ENCODE data around the gene SBK1.
A peak's percentile ranks its signal among the peaks of the same experiment; 100 is the strongest.

The SBK1 gene

GRCh38 chr16:28279006-28279405, 13.3 kb upstream of the SBK1 start:
- TF ChIP-seq CTCF (IDR thresholded peaks at IDR 0.05; ENCODE audit: insufficient read depth, low read depth, low read length, missing control alignments), result no peak
- no peak for DNase-seq (ENCODE audit: low read depth)
- H3K4me3 ChIP-seq (ENCODE audit: low read length), result no peak overlapping the region

DNA sequence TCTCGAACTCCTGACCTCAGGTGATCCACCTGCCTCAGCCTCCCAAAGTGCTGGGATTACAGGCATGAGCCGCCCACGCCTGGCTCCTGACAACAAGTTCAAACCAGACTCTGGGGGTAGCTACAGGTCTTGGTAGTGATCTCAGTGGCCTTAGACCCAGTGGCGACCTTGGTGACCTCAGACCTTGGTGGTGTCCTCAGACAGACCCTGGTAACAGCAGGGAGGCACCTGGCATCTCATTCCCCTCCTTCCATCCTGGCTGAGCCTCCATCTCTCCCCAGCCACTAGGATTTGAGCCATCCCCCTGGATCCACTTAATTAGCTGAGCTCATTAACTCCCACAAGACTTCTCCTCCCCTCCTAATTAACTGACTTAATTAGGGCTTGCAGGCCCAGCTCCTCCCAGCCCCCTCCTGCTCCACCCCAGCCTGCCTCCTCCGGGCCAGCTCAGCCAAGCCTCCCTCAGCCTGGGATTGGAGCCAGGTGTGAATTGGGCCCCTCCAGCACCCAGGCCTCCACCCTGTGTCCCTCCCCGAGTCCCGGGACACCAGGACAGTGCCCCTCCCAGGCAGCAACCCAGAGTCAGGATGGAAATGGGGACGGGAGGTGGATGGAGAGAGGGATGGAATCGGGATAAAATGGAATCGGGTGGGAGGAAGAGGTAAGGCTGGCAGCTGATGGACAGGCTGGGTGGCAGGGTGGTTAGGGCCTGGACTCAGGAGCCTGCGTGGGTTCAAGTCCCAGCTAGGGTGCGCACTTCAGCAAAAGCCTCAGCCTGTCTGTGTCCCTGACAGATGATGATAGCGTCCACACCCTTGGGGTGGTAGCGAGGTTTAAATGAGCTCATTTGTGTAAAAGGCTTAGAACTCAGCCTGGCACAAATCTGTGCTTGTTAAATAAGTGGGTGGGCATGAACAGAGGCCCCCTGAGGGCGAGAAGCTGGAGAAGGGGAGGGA, 11.2 kb upstream of the SBK1 start:
- peak; percentile 26 for DNase-seq (ENCODE audit: low read depth)
- no peak overlapping the region for H3K4me3 ChIP-seq (ENCODE audit: low read length)
- TF ChIP-seq CTCF (IDR thresholded peaks at IDR 0.05; ENCODE audit: insufficient read depth, low read depth, low read length, missing control alignments), result peak; percentile 21

DNA sequence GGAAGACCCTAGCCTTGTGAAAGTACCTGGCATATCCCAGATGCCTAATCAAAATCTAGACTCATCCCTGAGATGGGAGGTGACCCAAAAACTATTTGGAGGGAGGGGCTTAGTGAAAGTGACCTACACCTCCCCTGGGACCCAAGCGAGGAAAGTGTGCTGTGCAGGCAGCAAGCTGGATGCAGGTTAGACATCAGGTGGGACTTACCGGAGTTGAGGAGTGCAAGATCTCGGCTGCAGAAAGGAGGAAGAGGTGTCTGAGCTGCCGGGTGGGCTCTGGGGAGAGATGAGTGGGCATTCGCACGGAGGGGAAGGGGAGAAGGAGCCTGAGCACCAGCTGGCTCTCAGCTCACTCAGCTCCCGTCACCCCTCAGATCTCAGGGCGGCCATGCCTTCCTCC, 10.3 kb upstream of the SBK1 start:
- H3K4me3 ChIP-seq (ENCODE audit: low read length), result no peak overlapping the region
- no peak for TF ChIP-seq CTCF (IDR thresholded peaks at IDR 0.05; ENCODE audit: insufficient read depth, low read depth, low read length, missing control alignments)
- no peak for DNase-seq (ENCODE audit: low read depth)

DNA sequence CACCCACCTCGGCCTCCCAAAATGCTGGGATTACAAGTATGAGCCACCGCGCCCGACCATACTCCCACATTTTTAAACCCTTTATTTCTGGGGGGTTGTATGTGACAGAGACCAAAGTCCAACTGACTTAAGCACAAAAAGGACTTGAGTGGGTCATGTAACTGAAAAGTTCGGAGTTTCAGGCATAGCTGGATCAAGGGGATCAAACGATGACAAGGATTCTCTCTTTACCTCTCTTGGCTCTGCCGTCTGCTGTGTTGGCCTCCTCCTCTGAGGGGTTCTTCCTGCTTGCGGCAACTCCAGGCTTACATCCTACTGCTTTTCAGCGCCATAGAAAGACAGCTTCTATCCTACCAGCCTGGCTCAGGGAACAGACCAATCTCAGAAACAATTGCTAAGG, 9.2 kb upstream of the SBK1 start:
- no peak for DNase-seq (ENCODE audit: low read depth)
- no peak for TF ChIP-seq CTCF (IDR thresholded peaks at IDR 0.05; ENCODE audit: insufficient read depth, low read depth, low read length, missing control alignments)
- H3K4me3 ChIP-seq (ENCODE audit: low read length), result no peak overlapping the region

DNA sequence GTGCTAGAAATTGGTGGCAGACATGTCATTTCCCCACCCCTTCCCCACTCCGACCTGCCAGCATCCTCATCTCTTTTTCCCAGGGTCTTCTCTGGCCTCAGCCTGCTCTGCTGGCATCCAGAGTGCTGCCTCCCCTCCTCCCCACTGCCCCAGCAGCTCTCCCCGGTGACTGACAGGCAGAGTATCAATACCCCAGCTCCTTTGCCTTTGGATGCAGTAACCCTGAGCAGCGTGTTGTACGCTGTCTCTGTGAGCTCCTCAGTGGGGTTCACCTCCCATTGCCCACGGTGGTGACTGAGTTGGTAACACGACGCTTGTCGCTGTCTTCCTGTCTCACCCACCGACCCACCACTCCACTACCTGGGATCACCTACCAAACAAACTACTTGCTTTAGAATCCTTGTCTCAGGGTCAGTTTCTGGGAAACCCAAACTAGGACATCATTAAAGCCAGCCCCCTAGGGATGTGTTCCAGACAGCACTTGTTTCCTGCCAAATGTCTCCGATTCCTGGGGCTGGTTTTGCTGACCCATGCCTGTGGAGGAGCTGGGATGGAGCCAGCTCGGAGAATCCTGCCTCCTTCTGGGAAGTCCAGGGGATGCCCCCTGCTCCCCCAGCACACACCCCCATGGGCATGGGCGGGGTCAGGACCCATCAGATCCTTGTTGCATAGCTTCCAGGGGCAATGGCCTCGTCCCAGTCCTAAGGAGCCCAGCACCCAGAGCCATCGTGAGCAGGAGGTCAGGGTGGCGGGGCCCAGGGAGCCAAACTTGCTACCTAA, 8.3 kb upstream of the SBK1 start:
- no peak for TF ChIP-seq CTCF (IDR thresholded peaks at IDR 0.05; ENCODE audit: insufficient read depth, low read depth, low read length, missing control alignments)
- H3K4me3 ChIP-seq (ENCODE audit: low read length), result no peak overlapping the region
- no peak for DNase-seq (ENCODE audit: low read depth)

DNA sequence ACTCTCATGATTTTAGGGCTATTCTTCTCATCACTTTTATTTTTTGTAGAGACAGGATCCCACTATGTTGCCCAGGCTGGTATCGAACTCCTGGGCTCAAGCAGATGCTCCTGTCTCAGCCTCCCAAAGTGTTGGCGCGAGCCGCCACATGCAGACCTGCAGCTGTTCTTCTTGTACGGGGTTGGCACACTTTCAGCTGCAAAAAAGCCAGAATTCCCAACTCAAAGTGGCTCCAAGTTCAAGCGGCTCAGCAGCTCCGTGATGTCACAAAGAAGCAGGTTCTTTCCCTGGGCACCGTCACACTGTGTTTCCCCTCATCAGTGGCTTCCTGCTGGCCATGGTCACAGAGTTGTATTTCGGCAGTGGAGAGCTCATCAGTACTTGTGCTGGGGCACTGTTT, 6.7 kb upstream of the SBK1 start:
- no peak for DNase-seq (ENCODE audit: low read depth)
- TF ChIP-seq CTCF (IDR thresholded peaks at IDR 0.05; ENCODE audit: insufficient read depth, low read depth, low read length, missing control alignments), result no peak
- no peak overlapping the region for H3K4me3 ChIP-seq (ENCODE audit: low read length)

Measured in epithelial cell of esophagus (primary cell).